GM10847 (cell line): Measurements from ENCODE around the gene TP73.

Experiments
- POLR2A ChIP-seq: IDR thresholded peaks from 2 replicates; pipeline ENCODE4 v1.6.1; 2011; ENCODE audit not compliant: insufficient read length; ENCODE audit errors: extremely low read depth

Gene TP73

GRCh38 chr1:3671371-3672180, 19.3 kb downstream of the TP73 start:
- TF ChIP-seq POLR2A: no peak

- TF ChIP-seq POLR2A: no peak
Observed at GRCh38 chr1:3672231-3672970, 20.1 kb downstream of the TP73 start.

- no peak for TF ChIP-seq POLR2A
Observed at GRCh38 chr1:3672971-3673361, 20.6 kb downstream of the TP73 start.

- TF ChIP-seq POLR2A: no peak
Observed at GRCh38 chr1:3673381-3674099, 21.2 kb downstream of the TP73 start.

GRCh38 chr1:3674100-3675094, 22.1 kb downstream of the TP73 start:
- no peak for TF ChIP-seq POLR2A

GRCh38 chr1:3675436-3675835, 23.1 kb downstream of the TP73 start:
- no peak for TF ChIP-seq POLR2A

- TF ChIP-seq POLR2A: no peak
Observed at GRCh38 chr1:3676581-3677470, 24.5 kb downstream of the TP73 start.

GRCh38 chr1:3677484-3677883, 25.2 kb downstream of the TP73 start:
- no peak for TF ChIP-seq POLR2A

- no peak for TF ChIP-seq POLR2A
Observed at GRCh38 chr1:3678361-3679097, 26.2 kb downstream of the TP73 start.

GRCh38 chr1:3679098-3679555, 26.8 kb downstream of the TP73 start:
- TF ChIP-seq POLR2A: no peak

GRCh38 chr1:3679799-3680453, 27.6 kb downstream of the TP73 start:
- TF ChIP-seq POLR2A: no peak

- no peak for TF ChIP-seq POLR2A
Observed at GRCh38 chr1:3680488-3681230, 28.3 kb downstream of the TP73 start.
